ENCODE results near the gene RSPRY1.
"Not testable (repeated sequence)": the region's sequence is repeated elsewhere in the genome, so short reads cannot be mapped to it uniquely, and the experiment has no call there.

Gene RSPRY1

DNA sequence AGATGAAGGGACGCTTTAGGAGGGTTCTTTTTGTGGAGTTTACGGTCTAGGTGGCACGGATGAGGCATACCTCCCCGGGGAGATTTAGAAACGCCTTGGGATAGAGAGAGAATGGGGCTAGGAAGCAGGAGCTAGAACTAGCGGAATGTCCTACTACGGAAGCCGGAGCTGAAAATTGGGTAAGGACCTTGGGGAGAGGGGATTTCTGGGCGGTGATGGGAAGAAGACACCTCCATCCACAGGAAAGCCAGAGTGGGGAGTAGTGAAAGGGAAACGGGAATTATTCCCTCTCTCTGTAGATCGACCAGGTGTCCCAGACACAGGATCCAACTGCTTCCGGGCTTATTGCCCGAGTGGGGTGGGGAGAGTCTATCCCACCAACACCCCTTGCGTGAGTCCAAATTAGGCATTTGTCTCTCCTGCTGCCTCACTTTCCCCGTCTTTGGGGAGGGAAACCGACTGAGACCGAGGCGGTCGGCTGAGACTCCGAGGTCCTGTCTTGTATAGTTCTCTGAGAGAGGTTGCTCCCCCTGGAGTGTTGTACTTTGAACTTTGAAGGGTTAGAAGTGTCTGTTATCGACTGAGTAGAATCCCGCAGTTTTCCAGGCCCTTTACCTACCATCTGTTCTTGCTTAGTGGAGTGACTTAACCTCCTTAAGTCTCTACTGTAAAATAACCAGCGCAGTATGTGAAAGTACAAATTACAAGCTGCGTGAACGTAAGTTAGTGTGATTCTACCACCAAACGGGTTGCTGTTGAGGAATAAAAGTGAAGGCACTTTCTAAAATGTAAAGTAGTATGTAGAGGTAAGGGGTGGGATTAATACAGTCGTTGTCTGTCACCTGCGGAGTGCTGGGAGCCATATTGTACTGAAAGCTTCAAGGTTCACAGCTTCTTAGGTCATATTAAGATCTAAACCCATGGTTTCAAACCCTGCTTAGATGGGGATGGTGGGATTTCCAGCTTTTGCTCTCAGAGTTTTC lies 1.0 kb downstream of the RSPRY1 start:
- no peak for DNase-seq (ENCODE audit: low read depth)

DNA sequence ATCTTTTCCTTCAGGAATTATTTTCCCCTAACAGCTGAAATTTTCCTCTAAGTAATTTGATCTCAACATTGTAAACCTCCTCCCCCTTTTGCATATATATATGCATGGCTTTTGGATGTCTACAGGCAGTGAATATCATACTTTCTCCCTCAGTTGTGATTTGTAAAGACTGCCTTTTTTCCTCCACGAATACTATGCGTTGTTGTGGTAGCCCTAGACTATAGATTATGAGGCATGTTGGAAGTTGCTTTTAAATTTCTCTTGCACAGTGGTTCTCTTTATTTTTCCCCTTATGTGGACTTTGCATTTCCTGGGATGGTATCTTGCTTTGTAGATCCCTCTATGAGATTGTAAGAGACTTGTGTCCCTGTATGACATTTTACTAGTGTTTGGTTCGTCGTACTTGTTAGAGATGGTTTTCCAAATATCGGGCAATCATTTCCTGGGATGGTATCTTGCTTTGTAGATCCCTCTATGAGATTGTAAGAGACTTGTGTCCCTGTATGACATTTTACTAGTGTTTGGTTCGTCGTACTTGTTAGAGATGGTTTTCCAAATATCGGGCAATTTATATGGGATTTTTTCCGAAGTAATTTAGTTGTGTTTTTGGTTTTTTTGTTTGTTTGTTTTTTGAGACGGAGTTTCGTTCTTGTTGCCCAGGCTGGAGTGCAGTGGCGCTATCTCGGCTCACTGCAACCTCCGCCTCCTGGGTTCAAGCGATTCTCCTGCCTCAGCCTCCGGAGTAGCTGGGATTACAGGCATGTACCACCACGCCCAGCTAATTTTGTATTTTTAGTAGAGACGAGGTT lies 2.0 kb downstream of the RSPRY1 start:
- not testable (repeated sequence) for DNase-seq (ENCODE audit: low read depth)

DNA sequence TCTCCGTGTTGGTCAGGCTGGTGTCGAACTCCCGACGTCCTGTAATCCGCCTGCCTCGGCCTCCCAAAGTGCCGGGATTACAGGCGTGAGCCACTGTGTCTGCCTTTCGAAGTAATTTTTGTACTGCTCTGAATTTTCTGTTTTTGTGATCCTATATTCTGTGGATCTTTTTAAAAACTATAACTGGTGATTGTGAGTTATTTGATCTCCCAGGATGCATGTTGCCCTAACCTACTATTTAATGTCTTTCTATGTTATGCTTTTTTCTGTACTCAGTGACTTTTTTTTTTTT lies 2.5 kb downstream of the RSPRY1 start:
- no peak for DNase-seq (ENCODE audit: low read depth)

DNA sequence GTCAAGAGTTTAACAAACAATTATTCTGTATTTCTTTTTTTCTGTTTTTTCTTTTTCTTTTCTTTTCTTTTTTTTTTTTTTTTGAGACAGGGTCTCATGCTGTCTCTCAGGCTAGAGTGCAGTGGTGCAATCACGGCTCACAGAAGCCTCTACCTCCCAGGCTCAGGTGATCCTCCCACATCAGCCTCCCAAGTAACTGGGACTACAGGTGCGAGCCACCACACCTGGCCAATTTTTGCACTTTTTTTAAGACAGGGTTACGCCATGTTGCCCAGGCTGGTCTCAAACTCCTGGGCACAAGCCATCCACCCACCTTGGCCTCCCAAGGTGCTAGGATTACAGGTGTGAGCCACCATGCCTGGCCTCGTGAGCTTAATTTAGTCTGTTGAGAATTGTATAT lies 3.4 kb downstream of the RSPRY1 start:
- DNase-seq (ENCODE audit: low read depth): not testable (repeated sequence)

DNA sequence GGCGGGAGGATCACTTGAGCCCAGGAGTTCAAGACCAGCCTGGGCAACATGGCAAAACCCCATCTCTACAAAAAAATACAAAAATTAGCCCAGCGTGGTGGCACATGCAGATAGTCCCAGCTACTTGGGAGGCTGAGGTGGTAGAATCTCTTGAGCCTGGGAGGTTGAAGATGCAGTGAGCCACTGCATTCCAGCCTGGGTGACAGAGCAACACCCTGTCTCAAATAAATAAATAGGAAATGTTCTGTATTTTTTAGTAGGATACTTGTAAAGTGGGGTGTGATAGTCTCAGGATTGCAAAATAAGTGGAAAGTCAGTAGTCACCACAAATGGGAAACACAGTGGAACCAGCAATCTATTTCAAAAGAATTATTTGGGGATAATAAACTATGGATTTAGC lies 4.0 kb downstream of the RSPRY1 start:
- DNase-seq (ENCODE audit: low read depth): no peak

DNA sequence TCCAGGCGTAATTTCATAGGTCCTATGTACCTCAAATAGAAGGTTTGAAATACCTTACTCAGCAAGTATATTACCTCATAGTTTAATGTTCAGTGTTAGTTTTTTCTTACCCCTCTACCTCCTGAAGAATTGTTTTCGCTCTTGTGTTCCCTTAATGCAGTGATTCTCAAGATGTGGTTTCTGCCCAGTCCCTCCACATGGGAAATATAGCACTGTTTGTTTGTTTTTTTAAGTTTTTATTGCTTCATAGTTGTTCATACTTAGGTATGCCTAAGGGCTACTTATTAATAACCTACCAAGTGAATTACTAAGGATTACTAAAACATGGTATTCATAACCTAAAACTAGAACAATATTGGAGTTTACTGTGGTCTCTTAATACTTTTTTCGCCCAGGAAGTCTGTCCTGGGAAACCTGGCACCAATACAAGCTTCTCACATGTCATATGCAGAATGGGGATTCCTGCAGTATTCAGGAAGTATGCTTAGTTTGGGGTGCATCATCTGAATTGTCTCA lies 5.0 kb downstream of the RSPRY1 start:
- DNase-seq (ENCODE audit: low read depth): no peak

DNA sequence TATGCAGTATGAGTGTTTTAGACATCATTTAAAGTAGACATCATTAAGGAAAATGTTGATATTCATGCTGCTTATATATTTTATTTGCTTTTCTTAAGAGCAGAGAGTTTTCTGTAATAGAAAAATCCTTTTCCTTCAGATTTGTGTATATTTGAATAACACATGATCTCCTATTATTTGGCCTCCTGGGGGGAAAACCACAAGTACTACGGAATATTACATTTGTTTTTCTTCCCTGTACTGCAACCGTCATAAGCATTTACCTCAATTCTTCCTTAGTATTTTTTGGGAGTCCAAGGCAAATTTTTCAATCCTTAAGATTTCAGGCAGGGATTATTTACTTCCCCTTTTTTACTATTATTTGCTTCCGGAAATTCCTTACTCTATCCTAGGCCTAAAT lies 6.0 kb downstream of the RSPRY1 start:
- DNase-seq (ENCODE audit: low read depth): no peak

DNA sequence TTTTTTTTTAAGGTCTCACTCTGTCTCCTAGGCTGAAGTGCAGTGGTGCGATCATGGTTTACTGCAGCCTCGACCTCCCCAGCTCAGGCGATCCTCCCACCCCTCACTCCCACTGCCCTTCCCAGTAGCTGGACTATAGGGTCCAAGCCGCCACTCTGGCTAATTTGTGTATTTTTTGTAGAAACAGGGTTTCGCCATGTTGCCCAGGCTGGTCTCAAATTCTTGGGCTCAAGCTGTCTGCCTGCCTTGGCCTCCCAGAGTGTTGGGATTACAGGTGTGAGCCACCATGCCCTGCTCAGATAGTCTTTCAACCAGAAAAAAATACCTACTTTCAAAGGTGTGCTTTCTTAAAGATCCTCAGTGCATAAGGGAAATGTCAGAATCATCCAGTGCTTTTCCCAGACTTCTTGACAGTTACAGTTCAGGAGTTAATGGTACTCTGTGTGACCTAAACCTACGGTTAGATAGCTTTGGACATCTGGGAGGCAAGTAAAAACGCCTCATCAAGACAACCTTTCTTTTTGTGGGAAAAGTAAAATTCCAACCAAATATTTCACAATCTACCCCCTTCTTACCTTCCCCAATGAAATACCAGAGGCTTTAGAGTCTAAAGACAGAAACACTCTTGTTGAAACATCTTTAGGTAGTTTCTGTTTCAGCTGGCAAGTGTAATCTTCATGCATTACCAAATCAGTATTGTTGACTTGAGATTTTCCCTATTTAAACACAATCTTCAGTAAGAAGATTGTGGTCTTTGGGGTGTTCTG lies 6.8 kb downstream of the RSPRY1 start:
- DNase-seq (ENCODE audit: low read depth): no peak

DNA sequence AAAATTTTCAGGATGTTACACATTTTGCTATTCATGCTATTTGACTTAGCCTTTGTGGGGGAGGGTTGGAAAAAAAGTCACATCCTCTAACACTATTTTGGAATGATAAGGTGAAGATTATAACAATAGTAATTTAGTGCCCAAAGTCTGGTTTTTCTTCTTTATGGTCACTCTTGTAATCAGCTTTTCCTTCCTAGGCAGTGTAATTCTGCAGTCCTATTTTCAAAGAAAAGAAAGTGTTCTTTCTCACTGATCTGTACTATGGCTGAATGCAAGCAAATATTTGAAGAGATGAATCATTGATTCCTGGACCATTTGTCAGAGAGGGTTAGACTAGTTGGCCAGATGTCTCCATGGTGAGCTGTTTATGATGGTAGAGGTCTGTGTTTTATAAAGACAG lies 8.4 kb downstream of the RSPRY1 start:
- no peak for DNase-seq (ENCODE audit: low read depth)

DNA sequence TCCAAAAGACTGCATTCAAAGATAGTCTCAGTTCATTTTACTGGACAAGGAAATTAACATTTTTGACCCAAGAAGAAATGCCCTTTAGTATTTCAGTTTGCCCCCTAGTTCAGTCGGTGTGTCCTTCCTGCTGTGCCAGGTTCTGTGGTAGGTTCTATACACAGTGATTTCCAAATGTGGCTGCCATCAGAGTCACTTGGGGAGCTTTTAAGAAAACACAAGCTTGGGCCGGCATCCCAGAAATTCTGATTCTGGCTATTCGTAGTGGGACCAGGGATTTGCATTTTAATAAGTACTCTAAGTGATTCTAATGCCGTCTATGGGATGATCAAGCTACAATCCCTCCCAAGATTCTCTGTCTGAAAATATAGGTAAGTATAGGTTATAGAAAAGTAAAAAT lies 10.2 kb downstream of the RSPRY1 start:
- no peak for DNase-seq (ENCODE audit: low read depth)

DNA sequence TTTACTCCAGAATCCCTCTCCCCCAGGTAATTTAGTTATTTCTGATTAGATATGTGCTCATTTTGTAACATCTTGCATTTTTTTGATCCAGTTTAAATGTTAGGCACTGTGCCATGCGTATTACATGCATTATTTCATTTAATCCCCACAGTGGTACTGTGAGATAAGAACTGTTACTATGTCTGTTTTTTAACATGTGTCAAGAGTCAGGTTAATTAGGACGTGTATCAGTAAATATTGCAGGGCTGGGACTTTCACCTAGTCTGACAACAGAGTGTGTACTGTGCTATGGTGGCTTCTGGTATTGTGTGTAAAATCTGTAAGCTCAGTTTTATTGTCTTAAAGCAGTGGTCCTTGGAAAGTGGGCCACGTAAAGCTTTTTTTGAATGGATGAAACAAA lies 10.6 kb downstream of the RSPRY1 start:
- DNase-seq (ENCODE audit: low read depth): no peak

DNA sequence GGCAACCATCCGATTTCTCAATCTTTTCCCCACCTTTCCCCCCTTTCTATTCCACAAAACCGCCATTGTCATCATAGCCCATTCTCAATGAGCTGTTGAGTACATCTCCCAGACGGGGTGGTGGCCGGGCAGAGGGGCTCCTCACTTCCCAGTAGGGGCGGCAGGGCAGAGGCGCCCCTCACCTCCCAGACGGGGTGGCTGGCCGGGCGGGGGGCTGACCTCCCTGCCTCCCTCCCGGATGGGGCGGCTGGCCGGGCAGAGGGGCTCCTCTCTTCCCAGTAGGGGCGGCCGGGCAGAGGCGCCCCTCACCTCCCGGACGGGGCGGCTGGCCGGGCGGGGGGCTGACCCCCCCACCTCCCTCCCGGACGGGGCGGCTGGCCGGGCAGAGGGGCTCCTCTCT lies 14.2 kb downstream of the RSPRY1 start:
- DNase-seq (ENCODE audit: low read depth): not testable (repeated sequence)

DNA sequence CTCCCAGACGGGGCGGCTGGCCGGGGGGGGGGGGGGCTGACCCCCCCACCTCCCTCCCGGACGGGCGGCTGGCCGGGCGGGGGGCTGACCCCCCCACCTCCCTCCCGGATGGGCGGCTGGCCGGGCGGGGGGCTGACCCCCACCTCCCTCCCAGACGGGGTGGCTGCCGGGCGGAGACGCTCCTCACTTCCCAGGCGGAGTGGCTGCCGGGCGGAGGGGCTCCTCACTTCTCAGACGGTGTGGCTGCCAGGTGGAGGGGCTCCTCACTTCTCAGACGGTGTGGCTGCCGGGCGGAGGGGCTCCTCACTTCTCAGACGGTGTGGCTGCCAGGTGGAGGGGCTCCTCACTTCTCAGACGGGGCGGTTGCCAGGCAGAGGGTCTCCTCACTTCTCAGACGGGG lies 14.8 kb downstream of the RSPRY1 start:
- DNase-seq (ENCODE audit: low read depth): not testable (repeated sequence)

DNA sequence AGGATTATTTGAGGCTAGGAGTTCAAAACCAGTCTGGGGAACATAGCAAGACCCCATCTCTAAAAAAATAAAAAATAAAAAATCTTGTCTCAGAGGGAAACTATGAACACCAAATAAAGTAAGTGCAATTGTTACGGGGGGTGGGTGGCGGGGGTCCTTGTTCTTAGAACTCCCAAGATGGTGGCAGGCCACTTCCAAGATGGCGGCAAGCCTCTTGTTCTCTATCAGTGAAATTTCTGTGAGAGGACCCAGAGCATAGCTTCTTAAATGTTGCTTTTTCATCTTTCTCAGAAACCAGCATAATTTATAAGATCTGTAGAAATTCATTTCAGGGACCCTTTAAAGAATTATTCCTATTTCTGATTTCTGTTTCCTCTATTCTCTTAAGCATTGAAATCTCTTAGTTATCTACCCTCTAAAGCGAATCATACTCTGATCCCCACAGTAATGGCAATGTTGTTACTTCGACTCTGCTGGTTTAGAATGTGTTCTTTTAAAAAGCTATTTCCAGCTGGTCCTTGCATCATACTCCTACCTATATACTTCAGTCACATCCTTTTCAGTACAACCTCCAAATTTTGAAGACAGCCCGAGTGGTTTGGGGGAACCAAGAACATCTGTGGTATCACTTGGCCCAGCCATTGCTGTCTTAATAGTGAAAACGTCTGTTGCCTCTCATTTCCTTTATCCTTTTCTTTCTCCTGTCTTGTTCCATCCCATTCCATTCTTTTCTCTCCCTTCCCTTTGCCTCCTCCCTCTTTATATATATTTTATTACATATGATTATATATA lies 16.2 kb downstream of the RSPRY1 start:
- no peak for DNase-seq (ENCODE audit: low read depth)

DNA sequence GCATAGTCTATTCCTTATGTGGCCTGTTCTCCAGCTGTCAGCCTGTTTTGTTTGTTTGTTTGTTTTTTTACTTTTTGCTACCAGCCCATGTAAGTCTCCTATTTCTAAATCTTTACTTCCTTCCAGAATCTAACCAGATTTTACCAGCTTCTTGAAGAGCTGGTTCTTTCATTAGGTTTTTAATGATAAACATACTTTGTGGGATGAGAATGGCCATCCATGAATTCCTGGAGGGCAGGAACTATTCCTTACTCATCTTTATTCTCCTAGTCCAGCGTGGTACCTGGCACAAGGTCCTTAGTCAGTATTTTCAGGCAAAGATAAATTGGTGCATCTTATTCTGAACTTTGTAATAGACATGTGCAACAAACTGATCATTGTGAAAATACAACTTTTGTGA lies 17.3 kb downstream of the RSPRY1 start:
- DNase-seq (ENCODE audit: low read depth): no peak

DNA sequence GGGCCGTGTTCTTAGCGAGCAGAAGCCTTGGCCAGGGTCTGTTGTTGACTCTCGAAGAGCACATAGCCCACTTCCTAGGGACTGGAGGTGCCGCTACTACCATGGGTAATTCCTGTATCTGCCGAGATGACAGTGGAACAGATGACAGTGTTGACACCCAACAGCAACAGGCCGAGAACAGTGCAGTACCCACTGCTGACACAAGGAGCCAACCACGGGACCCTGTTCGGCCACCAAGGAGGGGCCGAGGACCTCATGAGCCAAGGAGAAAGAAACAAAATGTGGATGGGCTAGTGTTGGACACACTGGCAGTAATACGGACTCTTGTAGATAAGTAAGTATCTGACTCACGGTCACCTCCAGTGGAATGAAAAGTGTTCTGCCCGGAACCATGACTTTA lies 18.5 kb downstream of the RSPRY1 start:
- no peak for DNase-seq (ENCODE audit: low read depth)

DNA sequence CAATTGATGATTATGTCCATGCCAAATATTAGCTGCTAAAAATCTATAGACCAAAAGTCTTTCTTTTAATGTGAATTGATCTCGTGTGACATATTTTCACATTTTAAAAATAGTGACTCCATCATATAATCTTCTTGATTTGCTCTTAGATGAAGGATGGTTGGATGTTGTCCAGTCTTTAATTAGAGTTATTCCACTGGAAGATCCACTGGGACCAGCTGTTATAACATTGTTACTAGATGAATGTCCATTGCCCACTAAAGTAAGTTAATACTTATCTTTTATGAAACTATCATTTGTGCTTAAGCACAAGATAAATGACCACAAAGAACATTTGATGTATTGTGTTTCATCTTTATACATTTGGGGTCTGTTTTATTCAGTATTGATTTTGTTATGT lies 22.8 kb downstream of the RSPRY1 start:
- no peak for DNase-seq (ENCODE audit: low read depth)

GRCh38 chr16:57209780-57210179 lies 23.7 kb downstream of the RSPRY1 start:
- DNase-seq (ENCODE audit: low read depth): no peak

GRCh38 chr16:57213462-57213861 lies 27.3 kb downstream of the RSPRY1 start:
- no peak for DNase-seq (ENCODE audit: low read depth)

DNA sequence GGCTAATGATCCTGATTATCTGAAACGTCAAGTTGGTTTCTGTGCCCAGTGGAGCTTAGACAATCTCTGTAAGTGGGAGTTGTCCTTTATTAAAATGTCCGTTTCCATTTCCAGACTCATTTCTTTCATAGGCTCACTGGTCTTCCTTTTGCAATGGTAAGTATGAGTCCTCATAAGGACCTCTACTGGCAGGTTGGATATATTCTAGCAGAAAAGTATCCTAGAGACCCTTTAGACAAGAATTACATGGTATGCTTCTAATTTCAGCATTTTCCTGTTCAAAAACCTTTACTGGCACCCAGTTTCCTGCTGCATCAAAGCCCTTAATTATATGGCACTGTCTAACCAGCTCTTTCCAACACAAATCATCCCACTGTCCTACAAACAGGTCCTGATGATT lies 30.8 kb downstream of the RSPRY1 start:
- DNase-seq (ENCODE audit: low read depth): no peak

DNA sequence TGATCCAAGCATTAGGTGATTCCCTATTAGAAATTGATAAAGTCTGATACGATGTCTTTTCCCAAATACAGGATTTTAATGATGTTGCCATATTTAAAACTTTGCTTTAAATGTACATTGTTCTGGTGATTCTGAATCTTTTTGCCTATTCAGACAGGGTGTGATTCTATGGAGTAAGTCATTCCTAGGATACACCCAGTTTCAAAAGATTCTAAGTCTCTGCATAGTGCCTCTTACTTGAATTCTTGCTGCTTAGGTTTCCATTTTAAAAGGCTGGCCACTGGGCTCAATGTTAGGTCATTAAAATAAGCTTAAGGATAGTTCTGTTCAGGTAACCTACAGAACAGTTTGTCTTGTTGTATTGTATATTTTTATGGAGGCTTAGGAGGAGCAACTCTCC lies 36.9 kb downstream of the RSPRY1 start:
- no peak for DNase-seq (ENCODE audit: low read depth)

Data from stimulated activated CD8-positive, alpha-beta memory T cell treated with anti-CD3 and anti-CD28 coated beads, Interleukin-4, amount 100 ng/mL, for 24 hours (primary cell).